Loucy (cell line): ENCODE data around the gene CRY2.
"Not testable (repeated sequence)": the region's sequence is repeated elsewhere in the genome, so short reads cannot be mapped to it uniquely, and the experiment has no call there.

Source experiments
- H2AFZ ChIP-seq: fragments of 200-600 bp; sonication (generic); 2 replicates; pipeline ENCODE4 v1.6.0; 2016; ENCODE audit warnings: antibody characterized with exemption, mild to moderate bottlenecking, low read length, moderate library complexity
- H3F3A ChIP-seq: fragments of 200-600 bp; 2 replicates; pipeline ENCODE4 v1.6.0; 2016; ENCODE audit warnings: antibody characterized with exemption, low read depth, mild to moderate bottlenecking
- H3K27me3 ChIP-seq: fragments of 200-600 bp; sonication (generic); 2 replicates; pipeline ENCODE4 v1.6.1; 2014; ENCODE audit warnings: low read length, mild to moderate bottlenecking; ENCODE audit not compliant: insufficient read depth, poor library complexity, severe bottlenecking
- H3K36me3 ChIP-seq: fragments of 200-600 bp; sonication (generic); 2 replicates; pipeline ENCODE4 v1.6.1; 2016; ENCODE audit warnings: low read length; ENCODE audit not compliant: insufficient read depth
- H3K4me1 ChIP-seq: fragments of 200-600 bp; sonication (generic); 2 replicates; pipeline ENCODE4 v1.5.1; 2014; ENCODE audit warnings: low read length, mild to moderate bottlenecking; ENCODE audit not compliant: insufficient read depth, poor library complexity, severe bottlenecking
- H3K4me2 ChIP-seq: fragments of 200-600 bp; sonication (generic); 2 replicates; pipeline ENCODE4 v1.6.0; 2014; ENCODE audit warnings: antibody characterized with exemption, low read length, low read depth, mild to moderate bottlenecking; ENCODE audit not compliant: poor library complexity, severe bottlenecking
- H3K4me3 ChIP-seq: fragments of 200-600 bp; sonication (generic); 2 replicates; pipeline ENCODE4 v1.5.1; 2014; ENCODE audit warnings: low read length, mild to moderate bottlenecking, mixed read lengths; ENCODE audit not compliant: poor library complexity, severe bottlenecking
- H3K79me2 ChIP-seq: fragments of 200-600 bp; sonication (generic); 2 replicates; pipeline ENCODE4 v1.6.1; 2014; ENCODE audit warnings: low read length; ENCODE audit not compliant: insufficient read depth
- H3K9ac ChIP-seq: fragments of 200-600 bp; sonication (generic); 2 replicates; pipeline ENCODE4 v1.6.0; 2014; ENCODE audit warnings: mild to moderate bottlenecking, low read depth, low read length, moderate library complexity; ENCODE audit not compliant: poor library complexity, severe bottlenecking
- H3K9me2 ChIP-seq: fragments of 200-600 bp; sonication (generic); replicated peaks from 2 replicates; pipeline ENCODE4 v1.6.1; 2016; ENCODE audit warnings: low read depth, low read length, mixed read lengths
- H3K9me3 ChIP-seq: fragments of 200-600 bp; sonication (generic); 2 replicates; pipeline ENCODE4 v1.6.1; 2014; ENCODE audit warnings: mild to moderate bottlenecking, antibody characterized with exemption, low read length, low read depth; ENCODE audit not compliant: insufficient read depth
- H4K20me1 ChIP-seq: fragments of 200-600 bp; sonication (generic); 2 replicates; pipeline ENCODE4 v1.6.0; 2014; ENCODE audit warnings: antibody characterized with exemption, low read length, mild to moderate bottlenecking; ENCODE audit not compliant: insufficient read depth, poor library complexity, severe bottlenecking
- EZH2phosphoT487 ChIP-seq: fragments of 200-600 bp; IDR thresholded peaks from 2 replicates; pipeline ENCODE4 v1.6.1; 2018; ENCODE audit warnings: antibody characterized with exemption, mild to moderate bottlenecking, moderate library complexity, borderline replicate concordance
- TF ChIP-seq, protein P1 (sequence below): fragments of 200-600 bp; sonication (generic); conservative IDR thresholded peaks from 2 replicates; pipeline ENCODE4 v1.5.1; 2014; ENCODE audit warnings: mild to moderate bottlenecking, antibody characterized with exemption, low read length

Gene CRY2

DNA sequence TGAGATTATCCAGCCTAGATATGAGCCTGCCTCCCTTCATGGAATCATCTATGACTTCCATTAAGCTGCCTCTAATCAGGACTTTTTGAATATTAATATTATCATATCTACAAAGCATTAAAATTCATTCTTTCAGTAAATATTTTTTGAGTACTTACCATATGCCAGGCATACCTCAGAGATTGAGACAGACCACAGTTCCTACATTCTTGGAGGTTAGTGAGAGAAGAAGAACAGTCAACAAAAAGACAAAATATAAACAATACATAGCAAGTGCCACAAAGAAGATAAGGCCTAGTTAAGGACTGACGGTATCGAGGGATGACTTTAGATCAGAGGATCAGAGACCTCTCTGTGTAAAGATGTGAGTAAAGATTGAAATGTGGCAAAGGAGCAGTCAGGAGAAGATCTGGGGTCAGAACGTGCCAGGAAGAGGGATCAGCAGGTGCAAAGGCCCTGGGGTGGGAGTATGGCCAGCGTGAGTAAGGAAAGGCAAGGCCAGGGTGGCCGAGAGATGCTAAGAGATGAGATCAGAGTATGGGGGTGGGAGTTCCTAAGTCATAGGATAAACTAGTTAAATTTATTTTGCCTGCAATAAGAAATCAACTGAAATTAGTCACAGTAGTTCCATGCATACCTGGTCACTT, 26.9 kb upstream of the CRY2 start:
- H3K36me3 ChIP-seq: no peaks in the 10 kb centered on the region
- no peaks in the 10 kb centered on the region for H4K20me1 ChIP-seq
- no peaks in the 10 kb centered on the region for H3K9me2 ChIP-seq
- H3K4me2 ChIP-seq: no peak overlapping the region
- H3K9ac ChIP-seq: no peak overlapping the region
- no peaks in the 10 kb centered on the region for H3K4me1 ChIP-seq
- H3K9me3 ChIP-seq: no peaks in the 10 kb centered on the region
- no peak overlapping the region for H3K4me3 ChIP-seq
- H3K27me3 ChIP-seq: no peaks in the 10 kb centered on the region
- no peak for TF ChIP-seq EZH2phosphoT487
- no peaks in the 10 kb centered on the region for H3F3A ChIP-seq
- H2AFZ ChIP-seq: no peak overlapping the region
- H3K79me2 ChIP-seq: no peaks in the 10 kb centered on the region

DNA sequence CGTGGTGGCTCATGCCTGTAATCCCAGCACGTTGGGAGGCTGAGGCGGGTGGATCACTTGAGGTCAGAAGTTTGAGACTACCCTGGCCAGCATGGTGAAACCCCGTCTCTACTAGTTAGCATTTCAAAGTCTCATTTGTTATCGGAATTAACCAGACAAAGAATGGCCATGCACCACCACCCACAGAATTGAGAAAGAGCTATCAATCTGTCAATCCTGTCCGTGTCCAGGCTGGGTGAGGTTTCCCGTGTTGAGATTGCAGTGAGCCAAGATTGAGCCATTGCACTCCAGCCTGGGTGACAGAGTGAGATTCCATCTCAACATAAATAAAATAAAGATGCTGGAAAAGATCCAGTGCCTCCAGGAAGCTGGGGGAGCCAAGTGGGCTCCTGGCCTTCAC, 20.8 kb upstream of the CRY2 start:
- not testable (repeated sequence) for H2AFZ ChIP-seq, H3F3A ChIP-seq, H3K36me3 ChIP-seq, H3K9me2 ChIP-seq, H4K20me1 ChIP-seq, H3K27me3 ChIP-seq, H3K4me1 ChIP-seq, H3K4me2 ChIP-seq, H3K4me3 ChIP-seq, H3K9me3 ChIP-seq, H3K79me2 ChIP-seq, H3K9ac ChIP-seq

DNA sequence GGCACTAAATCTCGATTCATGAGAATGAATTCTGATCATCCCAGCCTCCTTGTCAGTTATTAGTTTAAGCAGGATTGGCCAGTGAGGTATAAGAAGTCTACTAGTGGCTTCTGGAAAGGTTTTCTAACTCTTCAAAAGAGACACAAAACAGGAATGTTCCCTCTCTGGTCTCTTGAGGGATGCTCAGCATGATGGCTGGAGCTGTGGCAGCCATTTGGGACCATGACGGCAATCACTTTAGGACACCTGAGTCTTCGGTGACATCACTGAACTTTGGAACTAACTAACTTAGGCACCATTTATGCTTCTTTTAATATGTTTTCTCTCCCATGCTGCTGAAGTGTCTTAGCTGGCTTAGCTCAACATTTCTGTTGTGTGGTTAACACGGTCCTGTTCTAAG, 20.2 kb upstream of the CRY2 start:
- TF ChIP-seq EZH2phosphoT487: no peak
- TF ChIP-seq, protein P1, sequence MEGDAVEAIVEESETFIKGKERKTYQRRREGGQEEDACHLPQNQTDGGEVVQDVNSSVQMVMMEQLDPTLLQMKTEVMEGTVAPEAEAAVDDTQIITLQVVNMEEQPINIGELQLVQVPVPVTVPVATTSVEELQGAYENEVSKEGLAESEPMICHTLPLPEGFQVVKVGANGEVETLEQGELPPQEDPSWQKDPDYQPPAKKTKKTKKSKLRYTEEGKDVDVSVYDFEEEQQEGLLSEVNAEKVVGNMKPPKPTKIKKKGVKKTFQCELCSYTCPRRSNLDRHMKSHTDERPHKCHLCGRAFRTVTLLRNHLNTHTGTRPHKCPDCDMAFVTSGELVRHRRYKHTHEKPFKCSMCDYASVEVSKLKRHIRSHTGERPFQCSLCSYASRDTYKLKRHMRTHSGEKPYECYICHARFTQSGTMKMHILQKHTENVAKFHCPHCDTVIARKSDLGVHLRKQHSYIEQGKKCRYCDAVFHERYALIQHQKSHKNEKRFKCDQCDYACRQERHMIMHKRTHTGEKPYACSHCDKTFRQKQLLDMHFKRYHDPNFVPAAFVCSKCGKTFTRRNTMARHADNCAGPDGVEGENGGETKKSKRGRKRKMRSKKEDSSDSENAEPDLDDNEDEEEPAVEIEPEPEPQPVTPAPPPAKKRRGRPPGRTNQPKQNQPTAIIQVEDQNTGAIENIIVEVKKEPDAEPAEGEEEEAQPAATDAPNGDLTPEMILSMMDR: no peak
- no peak overlapping the region for H3K4me3 ChIP-seq
- H3K36me3 ChIP-seq: no peaks in the 10 kb centered on the region
- no peak overlapping the region for H2AFZ ChIP-seq
- no peaks in the 10 kb centered on the region for H4K20me1 ChIP-seq
- no peaks in the 10 kb centered on the region for H3K4me1 ChIP-seq
- no peaks in the 10 kb centered on the region for H3K27me3 ChIP-seq
- H3K9me3 ChIP-seq: no peaks in the 10 kb centered on the region
- H3F3A ChIP-seq: no peaks in the 10 kb centered on the region
- no peak overlapping the region for H3K9ac ChIP-seq
- H3K79me2 ChIP-seq: no peaks in the 10 kb centered on the region
- no peaks in the 10 kb centered on the region for H3K9me2 ChIP-seq
- no peak overlapping the region for H3K4me2 ChIP-seq

DNA sequence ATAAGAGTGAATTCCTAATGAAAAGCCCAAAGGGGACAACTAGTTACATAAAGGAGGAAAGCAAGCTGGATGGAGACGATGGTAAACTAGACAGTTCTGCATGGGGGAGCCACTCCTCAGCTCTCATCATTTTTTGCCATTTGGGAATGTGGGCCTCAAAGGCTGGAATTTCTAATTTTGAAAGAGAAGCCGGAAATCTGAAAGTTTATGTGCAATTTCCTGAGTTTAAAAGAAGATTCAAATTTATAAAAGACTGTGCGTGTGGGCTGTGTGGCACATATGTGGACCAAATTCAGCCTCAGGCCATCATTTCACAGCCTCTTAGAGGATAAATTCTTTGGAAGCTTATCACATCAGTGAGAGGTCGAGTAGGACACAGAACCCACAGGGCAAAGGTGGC, 18.3 kb upstream of the CRY2 start:
- no peak overlapping the region for H3K9ac ChIP-seq
- H3K4me1 ChIP-seq: no peaks in the 10 kb centered on the region
- H3K27me3 ChIP-seq: no peaks in the 10 kb centered on the region
- H3K9me3 ChIP-seq: no peaks in the 10 kb centered on the region
- no peaks in the 10 kb centered on the region for H3K79me2 ChIP-seq
- no peak overlapping the region for H2AFZ ChIP-seq
- H3K4me3 ChIP-seq: no peak overlapping the region
- TF ChIP-seq, protein P1: no peak
- no peak for TF ChIP-seq EZH2phosphoT487
- no peaks in the 10 kb centered on the region for H3F3A ChIP-seq
- no peak overlapping the region for H3K4me2 ChIP-seq
- no peaks in the 10 kb centered on the region for H3K36me3 ChIP-seq
- H3K9me2 ChIP-seq: no peaks in the 10 kb centered on the region
- H4K20me1 ChIP-seq: no peaks in the 10 kb centered on the region
